Endothelial cell of umbilical vein (primary cell): ENCODE measurements around the gene PTOV1. TPM values are rescaled to one million over a fixed set of nuclear protein-coding genes. Genes with fewer than 3 reads are reported as not detected.

Experiments
- BruUV-seq: library from RNA; stranded (reverse); fragments of 400-500 nt; replicated peaks from 2 replicates; lab custom pipeline; 2021; lab: Mats Ljungman, UMichigan
- CTCF ChIA-PET: fragments of 300-600, 350-600 bp; sonication (Branson Sonifier 250); formaldehyde crosslinking; loops from one replicate; lab custom pipeline; 2021; ENCODE audit warnings: antibody characterized with exemption, inconsistent platforms; lab: Charles Lee
- POLR2A ChIA-PET: fragments of 300-600, 350-600 bp; sonication (Branson Sonifier 250); formaldehyde crosslinking; loops from one replicate; lab custom pipeline; 2021; ENCODE audit warnings: antibody characterized with exemption, inconsistent platforms; lab: Charles Lee
- DNase-seq: peaks from one replicate; pipeline ENCODE4 v3.0.0-alpha.2; 2011; ENCODE audit warnings: low read depth, low spot score
- FAIRE-seq: peaks from 2 replicates; lab custom pipeline; 2011; peaks lifted over from hg19 to GRCh38; lab: Jason Lieb, UNC
- H2AFZ ChIP-seq: 2 replicates; pipeline ENCODE4 v1.6.0; 2012; ENCODE audit warnings: low read depth, low read length, control low read depth, inconsistent platforms
- H3K27ac ChIP-seq: 2 replicates; pipeline ENCODE4 v1.5.1; 2011; ENCODE audit warnings: low read depth, mild to moderate bottlenecking, control low read depth, low read length, moderate library complexity; ENCODE audit not compliant: insufficient read depth
- H3K27me3 ChIP-seq, 2 experiments: 2 replicates each; pipeline versions ENCODE4 v1.6.0 to v1.6.1; 2011; ENCODE audit warnings: low read length in 2 of 2, mixed read lengths in 1 of 2; ENCODE audit not compliant: control insufficient read depth in 2 of 2, insufficient read depth in 2 of 2
- H3K36me3 ChIP-seq, 2 experiments: 2 replicates in 1 of 2; 3 replicates in 1 of 2; pipeline ENCODE4 v1.5.1; 2011; ENCODE audit warnings: low read length in 2 of 2, mild to moderate bottlenecking in 1 of 2, moderate library complexity in 1 of 2; ENCODE audit not compliant: control insufficient read depth in 2 of 2, insufficient read depth in 2 of 2; ENCODE audit errors: extremely low read depth in 1 of 2
- H3K4me1 ChIP-seq: 3 replicates; pipeline ENCODE4 v1.5.1; 2011; ENCODE audit warnings: mild to moderate bottlenecking, low read length; ENCODE audit not compliant: control insufficient read depth, insufficient read depth; ENCODE audit errors: extremely low read depth
- H3K4me2 ChIP-seq: 2 replicates; pipeline ENCODE4 v1.6.1; 2011; ENCODE audit warnings: low read length, control low read depth, mixed read lengths; ENCODE audit not compliant: insufficient read depth
- H3K4me3 ChIP-seq, 3 experiments: fragments of 200-600 bp in 1 of 3; sonication (generic), shearing (Covaris generic) in 1 of 3; replicated peaks in 1 of 3; 2 replicates each; pipeline ENCODE4 v1.5.1; 2011 to 2016; ENCODE audit warnings: control low read depth in 3 of 3, low read length in 3 of 3, mild to moderate bottlenecking in 2 of 3, inconsistent platforms in 1 of 3, low read depth in 1 of 3, moderate library complexity in 1 of 3; ENCODE audit not compliant: insufficient read depth in 1 of 3
- H3K79me2 ChIP-seq: 2 replicates; pipeline ENCODE4 v1.6.0; 2012; ENCODE audit warnings: low read length, inconsistent platforms; ENCODE audit not compliant: control insufficient read depth, insufficient read depth
- H3K9ac ChIP-seq: replicated peaks from 2 replicates; pipeline ENCODE3; 2011; ENCODE audit warnings: low read length, control low read depth; ENCODE audit not compliant: insufficient read depth; ENCODE audit errors: extremely low read depth
- H3K9me1 ChIP-seq: replicated peaks from 3 replicates; pipeline ENCODE4 v1.6.0; 2011; ENCODE audit warnings: mild to moderate bottlenecking, low read length; ENCODE audit not compliant: control insufficient read depth, insufficient read depth; ENCODE audit errors: extremely low read depth
- H3K9me3 ChIP-seq: replicated peaks from 2 replicates; pipeline ENCODE4 v1.5.1; 2012; ENCODE audit warnings: low read length, inconsistent platforms; ENCODE audit not compliant: control insufficient read depth, insufficient read depth
- H4K20me1 ChIP-seq: replicated peaks from 2 replicates; pipeline ENCODE3; 2011; ENCODE audit warnings: mild to moderate bottlenecking, low read length; ENCODE audit not compliant: control insufficient read depth, insufficient read depth; ENCODE audit errors: extremely low read depth
- EZH2 ChIP-seq: IDR thresholded peaks from 2 replicates; pipeline ENCODE4 v1.6.1; 2012; ENCODE audit warnings: borderline replicate concordance, low read depth, mild to moderate bottlenecking, moderate library complexity, low read length, inconsistent platforms; ENCODE audit not compliant: severe bottlenecking
- FOS ChIP-seq: IDR thresholded peaks from 2 replicates; pipeline ENCODE4 v1.6.1; 2011; ENCODE audit warnings: mild to moderate bottlenecking, low read length, moderate library complexity, borderline replicate concordance; ENCODE audit not compliant: insufficient read depth
- GATA2 ChIP-seq: IDR thresholded peaks from 2 replicates; pipeline ENCODE4 v1.7.0; 2011; ENCODE audit warnings: low read depth, mild to moderate bottlenecking, moderate library complexity, mixed read lengths, low read length; ENCODE audit not compliant: insufficient read length, insufficient read depth
- JUN ChIP-seq: IDR thresholded peaks from 2 replicates; pipeline ENCODE4 v1.6.1; 2011; ENCODE audit warnings: borderline replicate concordance, low read depth; ENCODE audit not compliant: insufficient read length, insufficient read depth
- MAX ChIP-seq: IDR thresholded peaks from 2 replicates; pipeline ENCODE4 v1.6.1; 2011; ENCODE audit not compliant: insufficient read depth, insufficient read length
- MYC ChIP-seq: IDR thresholded peaks from one replicate; pipeline ENCODE4 v1.6.1; 2011; ENCODE audit warnings: mild to moderate bottlenecking, low read depth, low read length
- POLR2A ChIP-seq: IDR thresholded peaks from 2 replicates; pipeline ENCODE4 v1.6.1; 2012; ENCODE audit warnings: low read depth, mild to moderate bottlenecking, control low read depth, low read length
- POLR2AphosphoS5 ChIP-seq: IDR thresholded peaks from 2 replicates; pipeline ENCODE4 v1.6.1; 2012; ENCODE audit warnings: low read depth, mild to moderate bottlenecking, control low read depth, low read length, moderate library complexity; ENCODE audit not compliant: insufficient read depth
- dilution Hi-C: fragments of 300-500 bp; cut with MboI; formaldehyde crosslinking; loops from one replicate; pipeline ENCODE4 v1.15.0; 2019; ENCODE audit warnings: low sequenced_read_pairs; ENCODE audit not compliant: extremely low pct_ligation_motif_present
- intact Hi-C: fragments of 100-400 bp; cut with micrococcal nuclease; formaldehyde crosslinking; loops from one replicate; pipeline ENCODE4 v1.10.0; 2022
- polyA plus RNA-seq, 4 experiments: library from polyadenylated mRNA; depleted of rRNA in 3 of 4; stranded (reverse) in 3 of 4; unstranded in 1 of 4; fragments of >200 nt; gene quantifications; 2 replicates each; pipeline versions ENCODE4 v1.2.1 to v1.2.3, GENCODE V29; 2011 to 2012; ENCODE audit warnings: missing spikeins in 1 of 4
- total RNA-seq: library from RNA; stranded (reverse); gene quantifications from 2 replicates; pipeline ENCODE4 v1.2.3, GENCODE V29; 2021
- TF ChIP-seq, protein P1 (sequence below), 2 donors: IDR thresholded peaks; 1 replicate in 1 of 2; 2 replicates in 1 of 2; pipeline ENCODE4 v1.5.1; 2011; ENCODE audit warnings: low read length in 2 of 2, mild to moderate bottlenecking in 2 of 2, moderate library complexity in 2 of 2, control low read depth in 1 of 2, inconsistent platforms in 1 of 2, low read depth in 1 of 2; ENCODE audit not compliant: insufficient read depth in 1 of 2; ENCODE audit errors: extremely low read depth in 1 of 2

The PTOV1 gene
- total and polyA plus RNA-seq, 2 donors (not counting 3 experiments of a cell fraction or from before 2014, with no cell fraction given), result 116 to 184 TPM

DNA sequence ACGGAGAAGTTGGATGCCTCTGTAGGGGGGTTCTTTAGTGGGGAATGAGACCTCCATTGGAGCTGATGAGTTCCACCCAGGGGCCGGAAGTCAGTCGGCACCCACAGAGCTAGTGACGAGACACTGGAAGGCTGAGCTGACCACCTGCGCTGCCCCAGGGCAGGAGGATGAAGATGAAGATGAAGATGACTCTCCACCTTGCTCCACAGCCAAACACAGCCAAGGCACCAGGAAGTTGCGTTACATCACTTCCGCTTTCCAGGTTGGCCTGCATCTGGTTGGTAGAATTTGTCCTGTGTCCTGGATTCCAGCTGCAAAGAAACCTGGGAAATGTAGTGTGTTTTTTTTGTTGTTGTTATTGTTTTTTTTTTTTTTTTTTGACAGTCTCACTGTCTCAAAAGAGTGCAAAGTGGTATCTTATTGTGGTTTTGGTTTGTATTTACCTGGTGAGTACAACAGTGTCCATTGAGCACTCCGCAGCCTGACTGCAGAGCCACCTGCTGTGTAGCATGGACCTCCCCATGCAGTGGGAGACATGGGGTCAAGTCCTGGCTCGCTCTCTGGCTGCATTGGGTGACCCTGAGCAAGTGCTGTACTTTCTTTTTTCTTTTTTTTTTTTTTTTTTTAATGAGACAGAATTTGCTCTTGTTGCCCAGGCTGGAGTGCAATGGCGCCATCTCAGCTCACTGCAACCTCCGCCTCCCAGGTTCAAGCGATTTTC lies 28.4 kb downstream of the PTOV1 start:
- H3K9ac ChIP-seq, result no peak overlapping the region
- peak; percentile 46 for FAIRE-seq
- no peaks in the 10 kb centered on the region for H3K9me3 ChIP-seq
- no peak overlapping the region for H3K27ac ChIP-seq
- POLR2A ChIA-PET, result interaction anchor here (0.6 kb wide), 1 partner anchor 17 kb away, joined by 3 read pairs; the partner anchor contains the start of gene IL4I1
- H3K4me2 ChIP-seq, result no peak overlapping the region
- H3K4me3 ChIP-seq, result no peak overlapping the region
- DNase-seq, result no peak
- H3K79me2 ChIP-seq, result peaks cover 15% of the 10 kb centered on the region
- TF ChIP-seq POLR2AphosphoS5 (no peak), MYC (no peak), JUN (no peak), MAX (no peak), FOS (no peak), EZH2 (no peak), POLR2A (no peak), GATA2 (no peak)
- TF ChIP-seq, protein P1, sequence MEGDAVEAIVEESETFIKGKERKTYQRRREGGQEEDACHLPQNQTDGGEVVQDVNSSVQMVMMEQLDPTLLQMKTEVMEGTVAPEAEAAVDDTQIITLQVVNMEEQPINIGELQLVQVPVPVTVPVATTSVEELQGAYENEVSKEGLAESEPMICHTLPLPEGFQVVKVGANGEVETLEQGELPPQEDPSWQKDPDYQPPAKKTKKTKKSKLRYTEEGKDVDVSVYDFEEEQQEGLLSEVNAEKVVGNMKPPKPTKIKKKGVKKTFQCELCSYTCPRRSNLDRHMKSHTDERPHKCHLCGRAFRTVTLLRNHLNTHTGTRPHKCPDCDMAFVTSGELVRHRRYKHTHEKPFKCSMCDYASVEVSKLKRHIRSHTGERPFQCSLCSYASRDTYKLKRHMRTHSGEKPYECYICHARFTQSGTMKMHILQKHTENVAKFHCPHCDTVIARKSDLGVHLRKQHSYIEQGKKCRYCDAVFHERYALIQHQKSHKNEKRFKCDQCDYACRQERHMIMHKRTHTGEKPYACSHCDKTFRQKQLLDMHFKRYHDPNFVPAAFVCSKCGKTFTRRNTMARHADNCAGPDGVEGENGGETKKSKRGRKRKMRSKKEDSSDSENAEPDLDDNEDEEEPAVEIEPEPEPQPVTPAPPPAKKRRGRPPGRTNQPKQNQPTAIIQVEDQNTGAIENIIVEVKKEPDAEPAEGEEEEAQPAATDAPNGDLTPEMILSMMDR (IDR thresholded peaks at IDR 0.05; ENCODE audit: extremely low read depth in 1 of 2, insufficient read depth in 1 of 2, low read depth in 1 of 2, low read length in 2 of 2), result no peak
- CTCF ChIA-PET, result no interaction called here
- dilution Hi-C loops (no loop called here), intact Hi-C loops (loop anchor here (5.0 kb wide), 1 partner anchor 427 kb away; the partner anchor contains the start of genes ALDH16A1 and PIH1D1)
- H2AFZ ChIP-seq, result no peak overlapping the region
- peaks cover 14% of the 10 kb centered on the region for H3K4me1 ChIP-seq
- H3K36me3 ChIP-seq, result peaks cover 15 to 40% of the 10 kb centered on the region in 2 experiments
- no peaks in the 10 kb centered on the region for H4K20me1 ChIP-seq
- no peaks in the 10 kb centered on the region for H3K9me1 ChIP-seq
- no TSS peak for BruUV-seq
- no peaks in the 10 kb centered on the region for H3K27me3 ChIP-seq
